A549 (cell line): ENCODE measurements around the gene RERE. TPM values are rescaled to one million over a fixed set of nuclear protein-coding genes. Genes with fewer than 3 reads are reported as not detected.

Source experiments
- ATAC-seq, 2 experiments: fragments of 200-7000 bp in 1 of 2; fragments of >200 bp in 1 of 2; cut with Nextera tagmentation in 1 of 2; cut with Tn5 transposase in 1 of 2; 3 replicates each; pipeline versions ENCODE4 v1.8.0 to v1.9.1; 2018 to 2020; ENCODE audit warnings: mild to moderate bottlenecking in 1 of 2, moderate library complexity in 1 of 2
- CTCF ChIA-PET: fragments of 300-600 bp; sonication (Branson Sonifier 250); formaldehyde crosslinking; extraction: SDS; loops from one replicate; lab custom pipeline; 2021; ENCODE audit warnings: antibody characterized with exemption, inconsistent platforms; lab: Yijun Ruan, JAX
- POLR2A ChIA-PET: fragments of 350-600 bp; formaldehyde crosslinking; extraction: SDS; loops from one replicate; lab custom pipeline; 2021; ENCODE audit warnings: antibody characterized with exemption, inconsistent platforms; lab: Yijun Ruan, JAX
- DNase-seq, 2 experiments: peaks; one replicate each; pipeline versions ENCODE4 v3.0.0 to v3.0.0-alpha.2; 2011 to 2016; ENCODE audit warnings: low read depth in 1 of 2, low spot score in 1 of 2
- FAIRE-seq: peaks from 2 replicates; lab custom pipeline; 2011; peaks lifted over from hg19 to GRCh38; lab: Jason Lieb, UNC
- H3K27ac ChIP-seq, 2 experiments: fragments of >200 bp; sonication (Bioruptor Twin); formaldehyde crosslinking; 3 replicates each; pipeline ENCODE4 v1.5.1; 2016 to 2017
- H3K4me1 ChIP-seq: fragments of >200 bp; sonication (Bioruptor Twin); formaldehyde crosslinking; 3 replicates; pipeline ENCODE4 v1.6.1; 2016
- H3K4me2 ChIP-seq: fragments of >200 bp; sonication (Bioruptor Twin); formaldehyde crosslinking; 3 replicates; pipeline ENCODE4 v1.6.1; 2016
- H3K4me3 ChIP-seq: fragments of >200 bp; sonication (Bioruptor Twin); formaldehyde crosslinking; 3 replicates; pipeline ENCODE4 v1.5.1; 2016
- H3K9me3 ChIP-seq: fragments of >200 bp; sonication (Bioruptor Twin); formaldehyde crosslinking; 3 replicates; pipeline ENCODE4 v1.6.1; 2016
- BHLHE40 ChIP-seq: IDR thresholded peaks from 2 replicates; pipeline ENCODE4 v1.6.1; 2012; ENCODE audit warnings: low read depth, low read length, inconsistent platforms
- CBX8 ChIP-seq: fragments of 200-600 bp; sonication (generic); IDR thresholded peaks from 2 replicates; pipeline ENCODE4 v1.6.1; 2016
- CHD2 ChIP-seq: fragments of 150-350 bp; IDR thresholded peaks from 2 replicates; pipeline ENCODE4 v1.6.1; 2014; ENCODE audit warnings: low read length; ENCODE audit not compliant: partially characterized antibody
- CHD4 ChIP-seq: fragments of 200-600 bp; sonication (generic); IDR thresholded peaks from 2 replicates; pipeline ENCODE4 v1.6.1; 2016; ENCODE audit warnings: antibody characterized with exemption, mild to moderate bottlenecking, borderline replicate concordance
- EHMT2 ChIP-seq: fragments of 200-600 bp; sonication (generic); IDR thresholded peaks from 2 replicates; pipeline ENCODE4 v1.6.1; 2016; ENCODE audit warnings: antibody characterized with exemption, low read depth, mild to moderate bottlenecking, moderate library complexity
- FOSB ChIP-seq: fragments of 250-450 bp; sonication (Bioruptor Pico); IDR thresholded peaks from 2 replicates; pipeline ENCODE4 v1.5.0; 2020; ENCODE audit warnings: mild to moderate bottlenecking, moderate library complexity
- FOSL2 ChIP-seq, 2 experiments: fragments of 450-650 bp in 1 of 2; fragments of >200 bp in 1 of 2; sonication (Bioruptor Twin) in 1 of 2; formaldehyde crosslinking; IDR thresholded peaks; 2 replicates each; pipeline versions ENCODE4 v1.5.0 to v1.6.1; 2016 to 2020; ENCODE audit warnings: mild to moderate bottlenecking in 1 of 2, moderate library complexity in 1 of 2
- HEYL ChIP-seq: fragments of 250-450 bp; sonication (Bioruptor Pico); IDR thresholded peaks from 2 replicates; pipeline ENCODE4 v1.8.0; 2021; ENCODE audit warnings: mild to moderate bottlenecking, moderate library complexity
- JUNB ChIP-seq: fragments of >200 bp; sonication (Bioruptor Twin); formaldehyde crosslinking; IDR thresholded peaks from 2 replicates; pipeline ENCODE4 v1.6.1; 2016
- MAX ChIP-seq: IDR thresholded peaks from 2 replicates; pipeline ENCODE4 v1.6.1; 2012
- MYC ChIP-seq: IDR thresholded peaks from 2 replicates; pipeline ENCODE4 v1.6.1; 2012; ENCODE audit warnings: mild to moderate bottlenecking, inconsistent platforms, low read length, improper control_type of control experiment, borderline replicate concordance
- NFE2L2 ChIP-seq: fragments of 150-350 bp; conservative IDR thresholded peaks from 2 replicates; pipeline ENCODE4 v1.6.1; 2014; ENCODE audit warnings: low read length
- NR3C1 ChIP-seq: fragments of >200 bp; sonication (Bioruptor Twin); formaldehyde crosslinking; IDR thresholded peaks from 3 replicates; pipeline ENCODE4 v1.6.1; 2017
- PHF8 ChIP-seq: fragments of 200-600 bp; sonication (generic); IDR thresholded peaks from 2 replicates; pipeline ENCODE4 v1.6.1; 2016; ENCODE audit warnings: low read depth, mild to moderate bottlenecking, antibody characterized with exemption, moderate library complexity, borderline replicate concordance
- POLR2AphosphoS2 ChIP-seq: conservative IDR thresholded peaks from 2 replicates; pipeline ENCODE4 v1.6.1; 2012; ENCODE audit warnings: low read length, improper control_type of control experiment, inconsistent platforms
- RARB ChIP-seq: fragments of 250-450 bp; sonication (Bioruptor Pico); IDR thresholded peaks from 2 replicates; pipeline ENCODE4 v1.8.0; 2021; ENCODE audit warnings: mild to moderate bottlenecking, moderate library complexity
- RCOR1 ChIP-seq: fragments of 150-350 bp; IDR thresholded peaks from 2 replicates; pipeline ENCODE4 v1.6.1; 2014; ENCODE audit warnings: antibody characterized with exemption, low read length, low read depth
- REST ChIP-seq: fragments of 200-600 bp; sonication (generic); IDR thresholded peaks from 2 replicates; pipeline ENCODE4 v1.6.1; 2016; ENCODE audit warnings: antibody characterized with exemption, mild to moderate bottlenecking, moderate library complexity
- RFX5 ChIP-seq: fragments of 450-650 bp; IDR thresholded peaks from 2 replicates; pipeline ENCODE4 v1.7.1; 2014; ENCODE audit warnings: antibody characterized with exemption, mild to moderate bottlenecking, moderate library complexity
- RNF2 ChIP-seq: fragments of 200-600 bp; sonication (generic); IDR thresholded peaks from 2 replicates; pipeline ENCODE4 v1.6.1; 2016; ENCODE audit warnings: low read depth, mild to moderate bottlenecking, antibody characterized with exemption, moderate library complexity, borderline replicate concordance
- SMC3 ChIP-seq: fragments of >200 bp; sonication (Bioruptor Twin); formaldehyde crosslinking; IDR thresholded peaks from 3 replicates; pipeline ENCODE4 v1.6.1; 2018; ENCODE audit warnings: inconsistent platforms
- TP53 ChIP-seq: fragments of 250-450 bp; sonication (Bioruptor Pico); IDR thresholded peaks from 2 replicates; pipeline ENCODE4 v1.5.0; 2021; ENCODE audit warnings: mild to moderate bottlenecking, moderate library complexity
- ZC3H11A ChIP-seq: fragments of 450-650 bp; IDR thresholded peaks from 2 replicates; pipeline ENCODE4 v1.6.1; 2014; ENCODE audit warnings: antibody characterized with exemption, mild to moderate bottlenecking
- WGBS: methylation state at CpG from one replicate; pipeline ENCODE4 v1.1.6; 2017; ENCODE audit errors: missing lambda C conversion rate; 5-methylcytosine and 5-hydroxymethylcytosine counted together
- polyA plus RNA-seq, 4 experiments: library from polyadenylated mRNA; depleted of rRNA in 3 of 4; stranded (reverse); fragments of >200 nt; fragmentation: RNase III in 1 of 4; extraction: RNeasy Plus Mini Kit Qiagen cat#74134 plus additional on column Dnase treatment in 1 of 4; gene quantifications; 2 replicates in 3 of 4; 3 replicates in 1 of 4; pipeline ENCODE4 v1.2.3, GENCODE V29; 2011 to 2017
- TF ChIP-seq, protein P1 (sequence below): fragments of >200 bp; sonication (Bioruptor Twin); formaldehyde crosslinking; IDR thresholded peaks from 3 replicates; pipeline ENCODE4 v1.5.1; 2016
- TF ChIP-seq, protein P2 (sequence below): IDR thresholded peaks from 2 replicates; pipeline ENCODE4 v1.6.1; 2012

The RERE gene
- polyA plus RNA-seq, 2 of the 4 experiments (the other 2 are of a cell fraction): 12.6 to 28.6 TPM

- no peak for FAIRE-seq
- POLR2A ChIA-PET: no interaction called here
- no peak for ATAC-seq
These were observed 279.4 kb downstream of the RERE start for GRCh38 chr1:8537991-8538390.

GRCh38 chr1:8536515-8536914 lies 280.9 kb downstream of the RERE start:
- FAIRE-seq (no peak), DNase-seq (no peak)

More at GRCh38 chr1:8537991-8538390, 279.4 kb downstream of the RERE start:
- H3K9me3 ChIP-seq: no peaks in the 10 kb centered on the region
- H3K4me3 ChIP-seq: no peak overlapping the region
- H3K4me1 ChIP-seq: peaks cover 9% of the 10 kb centered on the region; the same call in 2 of the 3 replicates
- 84% methylated on average over 2 of the region's 2 CpGs for WGBS
- CTCF ChIA-PET: interaction anchor here (0.8 kb wide), 1 partner anchor 13 kb away, joined by 3 read pairs; no protein-coding TSS in a partner anchor
- TF ChIP-seq HEYL (CRISPR knock-in tag): no peak
- TF ChIP-seq RNF2: no peak
- TF ChIP-seq MAX: no peak
- no peak for TF ChIP-seq SMC3
- no peak for TF ChIP-seq NR3C1
- TF ChIP-seq JUNB: no peak
- H3K4me2 ChIP-seq: no peak overlapping the region
- no peak overlapping the region for H3K27ac ChIP-seq
- no peak for DNase-seq

GRCh38 chr1:8533907-8534306 lies 283.5 kb downstream of the RERE start:
- FAIRE-seq (no peak), ATAC-seq (no peak)
- no peak overlapping the region for H3K27ac ChIP-seq
- 86% methylated on average over 1 of the region's 1 CpG for WGBS
- no peak for TF ChIP-seq MYC
- no peak for TF ChIP-seq RFX5
- TF ChIP-seq RARB (CRISPR knock-in tag): no peak
- no peak for TF ChIP-seq EHMT2
- TF ChIP-seq CHD2: no peak
- no peak for TF ChIP-seq NFE2L2
- TF ChIP-seq, protein P1, sequence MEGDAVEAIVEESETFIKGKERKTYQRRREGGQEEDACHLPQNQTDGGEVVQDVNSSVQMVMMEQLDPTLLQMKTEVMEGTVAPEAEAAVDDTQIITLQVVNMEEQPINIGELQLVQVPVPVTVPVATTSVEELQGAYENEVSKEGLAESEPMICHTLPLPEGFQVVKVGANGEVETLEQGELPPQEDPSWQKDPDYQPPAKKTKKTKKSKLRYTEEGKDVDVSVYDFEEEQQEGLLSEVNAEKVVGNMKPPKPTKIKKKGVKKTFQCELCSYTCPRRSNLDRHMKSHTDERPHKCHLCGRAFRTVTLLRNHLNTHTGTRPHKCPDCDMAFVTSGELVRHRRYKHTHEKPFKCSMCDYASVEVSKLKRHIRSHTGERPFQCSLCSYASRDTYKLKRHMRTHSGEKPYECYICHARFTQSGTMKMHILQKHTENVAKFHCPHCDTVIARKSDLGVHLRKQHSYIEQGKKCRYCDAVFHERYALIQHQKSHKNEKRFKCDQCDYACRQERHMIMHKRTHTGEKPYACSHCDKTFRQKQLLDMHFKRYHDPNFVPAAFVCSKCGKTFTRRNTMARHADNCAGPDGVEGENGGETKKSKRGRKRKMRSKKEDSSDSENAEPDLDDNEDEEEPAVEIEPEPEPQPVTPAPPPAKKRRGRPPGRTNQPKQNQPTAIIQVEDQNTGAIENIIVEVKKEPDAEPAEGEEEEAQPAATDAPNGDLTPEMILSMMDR: no peak
- TF ChIP-seq FOSB (CRISPR knock-in tag): no peak
- TF ChIP-seq, all 56 proteins: peak for 0
- CTCF ChIA-PET: no interaction called here
- POLR2A ChIA-PET: no interaction called here
- Histone ChIP-seq H3K4me2 (no peak overlapping the region), H3K4me1 (no peaks in the 10 kb centered on the region), H3K9me3 (no peaks in the 10 kb centered on the region), H3K4me3 (no peak overlapping the region)
- no peak for DNase-seq

More at GRCh38 chr1:8536515-8536914, 280.9 kb downstream of the RERE start:
- no peak for ATAC-seq
- Histone ChIP-seq H3K9me3 (no peaks in the 10 kb centered on the region), H3K4me3 (no peak overlapping the region), H3K4me1 (peaks cover 9% of the 10 kb centered on the region; the same call in 2 of the 3 replicates), H3K27ac (no peak overlapping the region), H3K4me2 (no peak overlapping the region)
- WGBS: 92% methylated on average over 2 of the region's 2 CpGs
- no peak for TF ChIP-seq RCOR1
- no peak for TF ChIP-seq FOSL2 (IDR thresholded peaks at IDR 0.05)
- no peak for TF ChIP-seq FOSL2 (CRISPR knock-in tag; IDR thresholded peaks at IDR 0.05)
- TF ChIP-seq REST: no peak
- TF ChIP-seq, protein P2, sequence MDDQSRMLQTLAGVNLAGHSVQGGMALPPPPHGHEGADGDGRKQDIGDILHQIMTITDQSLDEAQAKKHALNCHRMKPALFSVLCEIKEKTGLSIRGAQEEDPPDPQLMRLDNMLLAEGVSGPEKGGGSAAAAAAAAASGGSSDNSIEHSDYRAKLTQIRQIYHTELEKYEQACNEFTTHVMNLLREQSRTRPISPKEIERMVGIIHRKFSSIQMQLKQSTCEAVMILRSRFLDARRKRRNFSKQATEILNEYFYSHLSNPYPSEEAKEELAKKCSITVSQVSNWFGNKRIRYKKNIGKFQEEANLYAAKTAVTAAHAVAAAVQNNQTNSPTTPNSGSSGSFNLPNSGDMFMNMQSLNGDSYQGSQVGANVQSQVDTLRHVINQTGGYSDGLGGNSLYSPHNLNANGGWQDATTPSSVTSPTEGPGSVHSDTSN: no peak
- no peak for TF ChIP-seq CBX8
- no peak for TF ChIP-seq POLR2AphosphoS2
- no peak for TF ChIP-seq ZC3H11A
- TF ChIP-seq BHLHE40: no peak
- no peak for TF ChIP-seq MYC
- no peak for TF ChIP-seq CHD4
- no peak for TF ChIP-seq PHF8
- TF ChIP-seq TP53: no peak
- ChIA-PET CTCF (interaction anchor here (0.7 kb wide), 1 partner anchor 25 kb away, joined by 3 read pairs; no protein-coding TSS in a partner anchor), POLR2A (no interaction called here)
